AML-193 (cell line): ENCODE data around the gene PRSS8.
"Not testable (repeated sequence)": the region's sequence is repeated elsewhere in the genome, so short reads cannot be mapped to it uniquely, and the experiment has no call there.

ENCODE experiments used
- DNase-seq, 2 experiments: peaks; one replicate each; lab custom pipeline; 2025; lab: John Stamatoyannopoulos, UW

Gene PRSS8

DNA sequence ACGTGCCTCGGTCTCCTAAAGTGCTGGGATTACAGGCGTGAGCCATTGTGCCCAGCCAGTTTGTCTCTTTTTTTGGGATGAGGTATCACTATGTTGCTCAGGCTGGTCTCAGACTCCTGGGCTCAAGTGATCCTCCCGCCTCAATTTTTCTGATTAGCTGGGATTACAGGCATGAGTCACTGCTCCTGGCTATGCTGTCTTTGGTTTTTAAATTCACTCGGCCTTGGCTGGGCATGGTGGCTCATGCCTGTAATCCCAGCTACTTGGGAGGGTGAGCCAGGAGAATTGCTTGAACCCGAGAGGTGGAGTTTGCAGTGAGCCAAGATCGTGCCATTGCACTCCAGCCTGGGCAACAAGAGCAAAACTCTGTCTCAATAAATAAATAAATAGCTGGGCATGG is 8.9 kb upstream of the PRSS8 start:
- not testable (repeated sequence) for DNase-seq

DNA sequence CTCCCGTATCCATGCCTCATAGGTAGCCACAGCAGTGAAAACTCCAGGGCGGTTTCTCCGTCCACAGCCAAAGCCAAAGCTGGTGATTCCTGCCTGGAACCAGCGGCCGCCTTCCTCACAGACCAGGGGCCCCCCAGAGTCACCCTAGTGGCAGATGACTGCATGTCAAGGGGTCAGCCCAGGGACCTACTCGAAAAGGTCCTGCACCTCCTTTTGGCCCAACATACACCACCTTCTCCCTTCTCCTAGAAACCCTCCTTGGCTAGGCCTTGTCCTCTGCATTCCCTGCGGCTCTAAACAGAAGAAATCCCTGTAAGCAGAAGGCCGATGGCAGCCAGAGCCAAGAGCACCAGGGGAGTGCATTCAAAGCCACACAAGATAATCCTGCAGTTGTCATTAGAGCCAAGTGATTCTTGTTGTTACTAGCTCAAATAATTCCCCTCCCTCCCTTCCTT is 8.2 kb upstream of the PRSS8 start:
- no peak for DNase-seq

GRCh38 chr16:31143011-31143693 is 7.6 kb upstream of the PRSS8 start:
- DNase-seq, result no peak

GRCh38 chr16:31142109-31143010 is 6.8 kb upstream of the PRSS8 start:
- DNase-seq, result peak; percentile 97

GRCh38 chr16:31141489-31142108 is 6.1 kb upstream of the PRSS8 start:
- no peak for DNase-seq

DNA sequence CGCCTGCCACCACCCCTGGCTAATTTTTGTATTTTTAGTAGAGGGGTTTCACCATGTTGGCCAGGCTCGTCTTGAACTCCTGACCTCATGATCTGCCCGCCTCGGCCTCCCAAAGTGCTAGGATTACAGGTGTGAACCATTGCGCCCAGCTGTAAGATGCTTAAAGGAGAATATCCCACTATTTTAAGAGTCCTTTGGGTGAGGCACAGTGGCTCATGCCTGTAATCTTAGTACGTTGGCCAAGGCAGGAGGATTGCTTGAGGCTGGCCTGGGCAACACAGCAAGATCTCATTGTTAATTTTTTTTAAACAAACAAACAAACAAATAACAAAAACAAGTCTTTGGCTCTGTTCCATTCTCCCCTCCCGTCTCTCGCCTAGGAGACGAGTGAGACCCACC is 5.5 kb upstream of the PRSS8 start:
- not testable (repeated sequence) for DNase-seq

- no peak for DNase-seq
Observed at GRCh38 chr16:31138621-31139578, 3.4 kb upstream of the PRSS8 start.

- not testable (repeated sequence) for DNase-seq
Observed at GRCh38 chr16:31136822-31137499, 1.4 kb upstream of the PRSS8 start.

DNA sequence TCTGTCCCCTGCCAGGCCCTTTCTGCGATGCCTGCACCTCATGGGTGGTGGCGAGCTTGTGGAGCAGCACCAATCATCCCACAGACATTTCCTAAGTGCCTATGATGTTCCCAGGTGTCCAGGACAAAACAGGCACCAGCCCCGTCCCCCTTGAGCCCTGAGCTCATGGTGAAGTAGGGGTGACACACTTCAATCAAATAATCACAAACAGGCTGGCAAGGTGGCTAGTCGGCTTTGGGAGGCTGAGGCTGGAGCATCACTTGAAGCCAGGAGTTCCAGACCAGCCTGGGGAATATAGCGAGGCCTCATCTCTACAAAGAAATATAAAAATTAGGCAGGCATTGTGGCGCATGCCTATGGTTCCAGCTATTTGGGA is 748 bp upstream of the PRSS8 start:
- no peak for DNase-seq

DNA sequence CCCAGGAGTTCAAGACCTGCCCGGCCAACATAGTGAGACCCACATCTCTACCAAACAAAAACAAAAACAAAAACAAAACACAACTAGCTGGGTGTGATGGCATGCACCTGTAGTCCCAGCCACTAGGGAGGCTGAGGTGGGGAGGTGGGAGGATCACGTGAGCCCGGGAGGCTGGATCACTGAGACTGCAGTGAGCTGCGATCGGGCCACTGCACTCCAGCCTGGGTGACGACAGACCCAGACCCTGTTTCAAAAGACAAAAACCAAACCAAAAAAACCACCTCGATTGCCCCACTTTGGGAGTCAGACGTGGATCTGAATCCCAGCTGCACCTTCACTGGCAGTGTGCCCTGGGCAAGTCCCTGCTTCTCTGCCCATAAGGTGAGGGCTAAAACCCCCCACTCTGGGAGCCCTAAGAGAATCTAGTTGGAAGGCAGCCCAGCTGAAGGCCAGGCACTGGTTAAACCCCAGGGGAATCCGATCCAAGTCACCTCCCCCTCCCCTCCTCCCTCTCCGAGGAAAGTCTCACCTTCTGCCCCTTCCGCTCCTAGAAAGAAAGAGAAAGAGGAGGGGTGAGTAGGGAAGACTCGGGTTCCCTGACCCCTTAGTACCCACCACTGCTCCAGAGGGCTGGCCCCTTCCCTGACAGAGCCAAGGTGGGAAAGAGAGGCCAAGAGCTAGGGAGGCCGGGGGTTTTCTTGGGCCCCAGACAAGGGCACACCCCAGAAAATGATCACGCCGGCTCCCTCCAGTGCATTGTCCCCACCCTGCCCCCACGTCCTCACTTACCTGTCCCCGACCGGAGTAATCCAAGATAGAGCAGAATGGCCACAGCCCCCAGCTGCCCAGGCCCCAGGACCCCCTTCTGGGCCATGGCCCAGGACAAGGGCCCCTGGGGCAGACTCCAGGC is 647 bp downstream of the PRSS8 start:
- no peak for DNase-seq

DNA sequence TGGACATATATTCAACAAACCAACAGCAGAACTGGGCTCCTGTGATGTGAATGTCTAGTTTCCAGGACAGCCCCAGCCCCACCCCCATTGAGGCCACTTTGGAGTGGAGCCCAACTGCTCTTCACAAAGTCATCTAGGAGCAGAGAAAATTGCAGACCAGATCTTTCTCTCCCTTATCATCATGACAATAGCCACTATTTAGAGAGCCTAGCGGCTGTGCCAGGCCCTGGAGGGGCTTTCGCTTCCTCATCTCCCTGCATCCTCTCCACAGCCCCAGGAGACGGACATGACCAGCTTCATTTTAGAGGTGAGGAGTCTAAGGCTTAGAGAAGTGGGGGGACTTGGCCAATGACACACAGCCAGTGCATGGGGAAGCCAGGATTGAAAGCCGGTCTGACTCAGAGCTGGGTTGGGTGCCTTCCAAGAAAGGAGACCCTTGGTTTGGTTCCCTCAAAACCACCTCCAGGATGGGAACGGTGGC is 1.4 kb downstream of the PRSS8 start:
- no peak for DNase-seq

- DNase-seq, result no peak
Observed at GRCh38 chr16:31133046-31133501, 2.5 kb downstream of the PRSS8 start.

DNA sequence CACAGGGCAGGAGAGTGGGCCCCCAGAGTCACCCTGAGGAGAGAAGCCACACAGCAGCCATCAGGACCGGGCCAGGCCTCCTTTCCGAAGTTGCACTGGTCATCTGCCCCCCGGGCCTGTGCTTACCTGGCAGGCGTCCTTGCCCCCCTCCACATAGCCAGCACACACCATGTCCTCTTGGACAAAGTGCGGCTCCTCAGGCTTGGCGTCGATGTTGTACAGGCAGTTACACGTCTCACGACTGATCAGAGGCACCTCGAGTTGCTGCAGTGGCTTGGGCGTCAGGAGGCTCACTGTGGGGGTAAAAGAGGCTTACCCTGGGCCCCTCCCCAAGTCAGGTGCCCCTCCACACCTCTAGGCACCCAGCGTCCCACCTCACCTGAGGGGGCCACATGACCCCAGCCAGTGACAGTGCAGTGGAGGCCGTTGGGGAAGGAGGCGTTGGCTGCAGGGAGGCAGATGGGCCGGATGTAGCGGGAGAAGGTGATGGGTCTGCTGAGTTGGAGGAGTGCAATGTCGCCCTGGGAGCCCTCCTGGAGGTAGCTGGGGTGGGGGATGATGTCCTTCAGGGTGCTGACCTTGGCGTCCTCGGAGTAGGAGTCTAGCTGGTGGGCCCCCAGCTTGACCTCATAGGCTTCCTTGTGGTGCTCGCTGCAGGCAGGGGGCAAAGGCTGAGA is 3.1 kb downstream of the PRSS8 start:
- no peak for DNase-seq

GRCh38 chr16:31131841-31132271 is 3.7 kb downstream of the PRSS8 start:
- no peak for DNase-seq

GRCh38 chr16:31131416-31131815 is 4.1 kb downstream of the PRSS8 start:
- no peak for DNase-seq

- no peak for DNase-seq
Observed at GRCh38 chr16:31130899-31131298, 4.6 kb downstream of the PRSS8 start.

GRCh38 chr16:31130336-31130891 is 5.1 kb downstream of the PRSS8 start:
- DNase-seq, result peak; percentile 67 to 73

DNA sequence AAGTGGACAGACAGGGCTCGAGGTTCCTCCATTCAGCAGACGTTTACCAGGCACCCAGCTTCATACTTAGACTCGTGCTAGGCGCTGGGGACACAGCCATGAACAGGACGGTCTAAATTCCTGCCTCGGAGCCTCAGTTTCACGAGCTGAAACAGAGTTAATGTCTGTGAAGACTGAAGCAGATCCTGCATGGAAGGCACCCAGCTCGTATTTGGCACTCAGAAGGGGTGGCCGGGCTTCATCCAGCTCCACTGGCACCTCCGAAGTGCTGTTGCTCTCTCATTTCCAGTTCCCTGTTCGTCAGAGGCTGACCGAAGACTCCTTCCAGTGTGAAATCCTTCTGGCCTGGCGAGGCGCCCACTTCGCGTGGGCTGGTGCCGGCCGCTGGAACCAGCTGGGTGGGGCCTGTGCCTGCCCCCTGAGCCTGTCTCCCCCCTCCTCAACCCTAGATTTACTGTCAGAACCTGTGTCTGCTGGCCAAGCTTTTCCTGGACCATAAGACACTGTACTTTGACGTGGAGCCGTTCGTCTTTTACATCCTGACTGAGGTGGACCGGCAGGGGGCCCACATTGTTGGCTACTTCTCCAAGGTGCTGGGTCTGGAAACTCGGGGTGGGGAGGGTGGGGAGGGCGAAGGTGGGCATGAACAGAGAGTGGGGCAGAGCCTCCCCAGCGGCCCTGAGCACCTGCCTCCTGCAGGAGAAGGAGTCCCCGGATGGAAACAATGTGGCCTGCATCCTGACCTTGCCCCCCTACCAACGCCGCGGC is 5.8 kb downstream of the PRSS8 start:
- peak; percentile 11 to 22 for DNase-seq
